ENCODE measurements around the gene IRX6. TPM values are rescaled to one million over a fixed set of nuclear protein-coding genes. Genes with fewer than 3 reads are reported as not detected.

The IRX6 gene
- total and polyA plus RNA-seq, 2 of the 13 experiments (the other 11 are each of a cell fraction or from before 2014, with no cell fraction given), result not detected

- TF ChIP-seq POLR2G (IDR thresholded peaks at IDR 0.05; ENCODE audit: low read depth, low read length) (no peak), ZNF615 (CRISPR knock-in tag; IDR thresholded peaks at IDR 0.05; ENCODE audit: borderline replicate concordance) (no peak), ZKSCAN1 (IDR thresholded peaks at IDR 0.05; ENCODE audit: low read length) (no peak), POLR2A (IDR thresholded peaks at IDR 0.05; ENCODE audit: insufficient read depth in 1 of 2, low read depth in 2 of 2, low read length in 2 of 2) (no peak), ZNF264 (CRISPR knock-in tag; IDR thresholded peaks at IDR 0.05) (no peak)
Measured at GRCh38 chr16:55329791-55330428, 5.9 kb downstream of the IRX6 start (continued).

GRCh38 chr16:55330781-55331647 is 7.0 kb downstream of the IRX6 start:
- CTCF ChIA-PET (ENCODE audit: low intra/inter-chr PET ratio, low total read pairs), result no interaction called here

More at GRCh38 chr16:55330781-55331647, 7.0 kb downstream of the IRX6 start:
- 56% methylated on average over 53 of the region's 53 CpGs for WGBS (ENCODE audit: low lambda C conversion rate)
- H3K9ac ChIP-seq (ENCODE audit: insufficient read depth, low read depth, low read length), result no peak overlapping the region
- no peaks in the 10 kb centered on the region for H3K36me3 ChIP-seq (replicated peaks in 1 of 2; ENCODE audit: control insufficient read depth in 1 of 2, insufficient read depth in 2 of 2, low read length in 2 of 2)
- intact Hi-C loops (cut with micrococcal nuclease; ENCODE audit: unreplicated experiment), result no loop called here
- H3K79me2 ChIP-seq (ENCODE audit: insufficient read depth, low read length), result no peaks in the 10 kb centered on the region
- no TSS peak for BruUV-seq (replicated peaks)
- H3K9me3 ChIP-seq (ENCODE audit: low read length), result no peaks in the 10 kb centered on the region
- no peak overlapping the region for H2AFZ ChIP-seq (ENCODE audit: low read length)
- no peak overlapping the region for H3K4me3 ChIP-seq (replicated peaks in 1 of 3; ENCODE audit: insufficient read depth in 1 of 3, low read depth in 2 of 3, low read length in 3 of 3)
- FAIRE-seq, result no peak
- DNase-seq (ENCODE audit: low spot score), result no peak
- H4K20me1 ChIP-seq (ENCODE audit: insufficient read depth, low read length), result no peaks in the 10 kb centered on the region
- in situ Hi-C loops (cut with HindIII; ENCODE audit: extremely low pct_ligation_motif_present, low pct_unique_long_range_greater_than_20kb), result no loop called here
- H3K27ac ChIP-seq (ENCODE audit: extremely low read length, insufficient read depth, low read length), result no peak overlapping the region
- no peaks in the 10 kb centered on the region for H3K4me1 ChIP-seq (ENCODE audit: insufficient read depth, low read length)
- H3K4me2 ChIP-seq (ENCODE audit: low read depth, low read length), result no peak overlapping the region
- ATAC-seq, result no peak
- peaks cover 5 to 51% of the 10 kb centered on the region in 2 experiments for H3K27me3 ChIP-seq (ENCODE audit: control insufficient read depth in 1 of 2, insufficient read depth in 2 of 2, low read length in 2 of 2)
- no peak for TF ChIP-seq ZNF276 (CRISPR knock-in tag; IDR thresholded peaks at IDR 0.05; ENCODE audit: low read depth)
- TF ChIP-seq SAP130 (CRISPR knock-in tag; IDR thresholded peaks at IDR 0.05; ENCODE audit: low read depth), result no peak
- no peak for TF ChIP-seq NFE2 (CRISPR knock-in tag; IDR thresholded peaks at IDR 0.05)
- no peak for TF ChIP-seq POGZ (CRISPR knock-in tag; IDR thresholded peaks at IDR 0.05)
- no peak for TF ChIP-seq PAF1 (CRISPR knock-in tag; IDR thresholded peaks at IDR 0.05)
- no peak for TF ChIP-seq RFX1 (IDR thresholded peaks at IDR 0.05)
- no peak for TF ChIP-seq TEAD3 (CRISPR knock-in tag; optimal IDR thresholded peaks at IDR 0.05; ENCODE audit: borderline replicate concordance)
- TF ChIP-seq ZBTB46 (CRISPR knock-in tag; IDR thresholded peaks at IDR 0.05; ENCODE audit: borderline replicate concordance), result no peak
- POLR2A ChIA-PET, result no interaction called here

Data from HepG2 (cell line).